Measurements from ENCODE around the gene ZNG1B. TPM values are rescaled to one million over a fixed set of nuclear protein-coding genes. Genes with fewer than 3 reads are reported as not detected.
A peak's percentile ranks its signal among the peaks of the same experiment; 100 is the strongest.
"Not testable (repeated sequence)": the region's sequence is repeated elsewhere in the genome, so short reads cannot be mapped to it uniquely, and the experiment has no call there.

ZNG1B gene
- total and polyA plus RNA-seq, 8 donors = 6.7 to 62.2 (median 23.2) TPM

GRCh38 chr2:113511859-113512258 lies 74.4 kb downstream of the ZNG1B start:
- H3K27ac ChIP-seq; H3K36me3 ChIP-seq; H3K9me3 ChIP-seq; DNase-seq; intact Hi-C loops (cut with DNase I; ENCODE audit: low total_unique reads); H3K4me1 ChIP-seq; H3K4me3 ChIP-seq: not testable (repeated sequence)
- WGBS, 5 donors = 78 to 88% (median 83%) methylated on average over 14 of the region's 14 CpGs
- H3K27me3 ChIP-seq = peaks cover 0 to 31% (median 6%) of the 10 kb centered on the region in 3 donors

- intact Hi-C loops (cut with DNase I; ENCODE audit: low total_unique reads); H3K27me3 ChIP-seq; H3K36me3 ChIP-seq; H3K4me1 ChIP-seq; H3K9me3 ChIP-seq; H3K27ac ChIP-seq; DNase-seq; H3K4me3 ChIP-seq: not testable (repeated sequence)
- WGBS, 5 donors = 86 to 95% (median 93%) methylated on average over 7 to 8 of the region's 8 CpGs
Measured at GRCh38 chr2:113515457-113515856, 78.0 kb downstream of the ZNG1B start.

GRCh38 chr2:113515995-113516394 lies 78.5 kb downstream of the ZNG1B start:
- H3K27me3 ChIP-seq; H3K9me3 ChIP-seq; H3K4me3 ChIP-seq; H3K4me1 ChIP-seq; H3K36me3 ChIP-seq; H3K27ac ChIP-seq; intact Hi-C loops (cut with DNase I; ENCODE audit: low total_unique reads); DNase-seq: not testable (repeated sequence)
- 82 to 93% (median 87%) methylated on average over 3 of the region's 3 CpGs for WGBS, 5 donors

GRCh38 chr2:113517025-113517424 lies 79.5 kb downstream of the ZNG1B start:
- H3K27me3 ChIP-seq; DNase-seq; intact Hi-C loops (cut with DNase I; ENCODE audit: low total_unique reads); H3K4me1 ChIP-seq; H3K9me3 ChIP-seq; H3K4me3 ChIP-seq; H3K27ac ChIP-seq; H3K36me3 ChIP-seq: not testable (repeated sequence)
- WGBS, 5 donors = 56% methylated on average over 1 of the region's 2 CpGs; no CpG with 5 or more reads in 4 of the 5 donors

GRCh38 chr2:113520837-113521236 lies 83.3 kb downstream of the ZNG1B start:
- WGBS, 5 donors = 78 to 90% (median 85%) methylated on average over 6 of the region's 6 CpGs
- not testable (repeated sequence) for H3K9me3 ChIP-seq

GRCh38 chr2:113521492-113521891 lies 84.0 kb downstream of the ZNG1B start:
- 61 to 82% (median 77%) methylated on average over 4 to 5 of the region's 5 CpGs for WGBS, 5 donors
- H3K27me3 ChIP-seq; DNase-seq; H3K9me3 ChIP-seq; intact Hi-C loops (cut with DNase I; ENCODE audit: low total_unique reads); H3K4me1 ChIP-seq; H3K36me3 ChIP-seq; H3K4me3 ChIP-seq; H3K27ac ChIP-seq: not testable (repeated sequence)

More at GRCh38 chr2:113520837-113521236, 83.3 kb downstream of the ZNG1B start:
- H3K4me3 ChIP-seq; H3K4me1 ChIP-seq; H3K36me3 ChIP-seq; H3K27me3 ChIP-seq; DNase-seq; H3K27ac ChIP-seq; intact Hi-C loops (cut with DNase I; ENCODE audit: low total_unique reads): not testable (repeated sequence)

DNA sequence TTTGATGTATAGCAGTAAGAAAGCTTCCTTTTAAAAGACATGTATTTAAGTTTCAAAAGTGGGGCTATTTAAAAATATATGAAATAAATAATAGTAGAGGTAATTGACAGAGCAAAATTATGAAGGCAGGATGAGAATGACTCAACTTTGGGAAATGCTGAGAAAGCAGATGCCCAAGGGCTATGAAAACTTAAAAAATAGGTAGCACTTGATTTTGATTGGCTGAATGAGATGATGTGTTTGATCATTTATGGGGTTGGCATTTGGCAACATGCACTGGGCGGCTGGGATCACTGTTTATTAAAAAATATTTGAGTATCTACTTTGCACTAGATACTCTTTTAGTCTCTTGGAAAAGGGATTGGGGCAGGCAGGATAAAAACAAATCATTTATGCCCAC lies 87.5 kb downstream of the ZNG1B start:
- intact Hi-C loops (cut with DNase I; ENCODE audit: low total_unique reads); H3K9me3 ChIP-seq; H3K4me1 ChIP-seq; H3K4me3 ChIP-seq; H3K27me3 ChIP-seq; H3K36me3 ChIP-seq; H3K27ac ChIP-seq; DNase-seq: not testable (repeated sequence)
- 39 to 81% (median 65%) methylated on average over 1 of the region's 1 CpG for WGBS, 5 donors

DNA sequence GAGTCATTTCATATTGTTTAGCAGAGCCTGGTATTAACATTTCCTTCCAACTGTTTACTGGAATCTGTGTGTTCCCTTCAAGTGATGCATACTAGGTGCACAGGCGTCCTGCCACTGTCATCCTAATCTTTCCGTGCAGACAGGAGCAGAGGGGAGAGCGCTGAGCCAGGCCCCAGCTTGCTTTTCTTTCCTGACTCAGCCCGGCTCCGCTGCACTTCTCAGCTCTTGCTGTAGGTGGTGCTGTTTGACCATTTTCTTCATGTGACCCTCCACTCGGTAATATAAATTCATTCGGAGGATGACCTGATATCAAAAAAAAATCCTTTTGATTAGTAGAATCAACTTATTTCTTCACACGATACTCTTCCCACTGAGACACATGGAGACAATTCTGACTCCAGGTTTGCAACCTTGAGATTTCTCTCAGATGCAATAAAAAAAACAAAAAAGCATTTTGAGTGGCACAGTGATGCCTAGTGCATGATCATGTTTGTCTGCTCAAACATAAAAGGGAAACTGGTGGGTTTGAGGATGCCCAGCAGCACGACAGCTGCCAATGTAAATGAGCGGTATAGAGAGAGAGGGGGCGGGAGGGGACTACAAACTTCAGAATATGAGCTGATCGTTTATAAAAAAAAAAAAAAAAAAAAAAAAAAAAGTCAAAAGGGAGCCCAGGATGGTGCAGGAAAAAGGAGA lies 90.0 kb downstream of the ZNG1B start:
- DNase-seq; intact Hi-C loops (cut with DNase I; ENCODE audit: low total_unique reads); H3K4me3 ChIP-seq; H3K9me3 ChIP-seq; H3K36me3 ChIP-seq; H3K4me1 ChIP-seq; H3K27me3 ChIP-seq; H3K27ac ChIP-seq: not testable (repeated sequence)
- TF ChIP-seq, protein P1, sequence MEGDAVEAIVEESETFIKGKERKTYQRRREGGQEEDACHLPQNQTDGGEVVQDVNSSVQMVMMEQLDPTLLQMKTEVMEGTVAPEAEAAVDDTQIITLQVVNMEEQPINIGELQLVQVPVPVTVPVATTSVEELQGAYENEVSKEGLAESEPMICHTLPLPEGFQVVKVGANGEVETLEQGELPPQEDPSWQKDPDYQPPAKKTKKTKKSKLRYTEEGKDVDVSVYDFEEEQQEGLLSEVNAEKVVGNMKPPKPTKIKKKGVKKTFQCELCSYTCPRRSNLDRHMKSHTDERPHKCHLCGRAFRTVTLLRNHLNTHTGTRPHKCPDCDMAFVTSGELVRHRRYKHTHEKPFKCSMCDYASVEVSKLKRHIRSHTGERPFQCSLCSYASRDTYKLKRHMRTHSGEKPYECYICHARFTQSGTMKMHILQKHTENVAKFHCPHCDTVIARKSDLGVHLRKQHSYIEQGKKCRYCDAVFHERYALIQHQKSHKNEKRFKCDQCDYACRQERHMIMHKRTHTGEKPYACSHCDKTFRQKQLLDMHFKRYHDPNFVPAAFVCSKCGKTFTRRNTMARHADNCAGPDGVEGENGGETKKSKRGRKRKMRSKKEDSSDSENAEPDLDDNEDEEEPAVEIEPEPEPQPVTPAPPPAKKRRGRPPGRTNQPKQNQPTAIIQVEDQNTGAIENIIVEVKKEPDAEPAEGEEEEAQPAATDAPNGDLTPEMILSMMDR (IDR thresholded peaks at IDR 0.05) = peak in 1 of 7 experiments; percentile 24
- 8 to 17% (median 12%) methylated on average over 4 to 6 of the region's 12 CpGs for WGBS, 5 donors

DNA sequence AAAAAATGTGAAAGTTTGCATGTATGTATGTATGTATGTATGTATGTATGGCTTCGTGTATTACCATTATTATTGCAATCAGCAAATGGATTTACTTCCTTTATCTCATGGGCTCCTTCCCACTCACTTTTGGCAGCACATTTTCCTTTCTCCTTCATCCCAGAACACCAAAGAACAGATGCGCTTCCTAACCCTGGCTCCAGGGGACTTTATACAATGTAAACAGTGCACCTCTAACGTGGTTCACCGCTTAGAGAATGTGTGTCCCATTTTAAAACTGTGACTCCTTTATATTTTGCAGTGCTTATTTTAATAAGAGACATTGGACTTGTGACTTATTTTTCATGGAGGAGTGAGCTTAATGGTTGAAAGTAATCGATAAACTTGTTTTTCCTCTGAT lies 90.6 kb downstream of the ZNG1B start:
- DNase-seq; H3K9me3 ChIP-seq; intact Hi-C loops (cut with DNase I; ENCODE audit: low total_unique reads); H3K36me3 ChIP-seq; H3K4me1 ChIP-seq; H3K27me3 ChIP-seq; H3K4me3 ChIP-seq; H3K27ac ChIP-seq: not testable (repeated sequence)
- 28 to 59% (median 44%) methylated on average over 3 to 5 of the region's 5 CpGs for WGBS, 5 donors

DNA sequence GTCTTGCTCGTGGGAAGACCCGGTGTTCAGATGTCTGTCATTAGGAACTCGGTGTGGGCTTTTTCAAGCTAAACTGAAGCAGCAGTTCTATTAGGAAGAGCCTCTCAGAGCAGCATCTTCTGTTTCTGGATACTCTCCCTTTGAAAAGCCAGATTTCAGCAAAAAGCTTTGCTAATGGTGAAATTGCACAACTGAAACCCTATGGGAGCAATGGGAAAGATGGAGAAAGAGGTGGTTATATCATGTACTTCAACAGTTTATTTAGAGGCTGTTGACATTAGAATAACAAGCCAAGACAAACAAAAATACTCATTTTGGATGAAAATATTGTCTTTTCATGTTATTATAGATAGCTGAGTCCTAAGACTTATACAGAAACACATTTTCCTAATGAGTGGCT lies 91.4 kb downstream of the ZNG1B start:
- H3K9me3 ChIP-seq; H3K4me3 ChIP-seq; DNase-seq; intact Hi-C loops (cut with DNase I; ENCODE audit: low total_unique reads); H3K4me1 ChIP-seq; H3K36me3 ChIP-seq; H3K27me3 ChIP-seq; H3K27ac ChIP-seq: not testable (repeated sequence)
- WGBS, 5 donors = 70 to 100% (median 74%) methylated on average over 2 to 3 of the region's 3 CpGs; no CpG with 5 or more reads in 1 of the 5 donors

DNA sequence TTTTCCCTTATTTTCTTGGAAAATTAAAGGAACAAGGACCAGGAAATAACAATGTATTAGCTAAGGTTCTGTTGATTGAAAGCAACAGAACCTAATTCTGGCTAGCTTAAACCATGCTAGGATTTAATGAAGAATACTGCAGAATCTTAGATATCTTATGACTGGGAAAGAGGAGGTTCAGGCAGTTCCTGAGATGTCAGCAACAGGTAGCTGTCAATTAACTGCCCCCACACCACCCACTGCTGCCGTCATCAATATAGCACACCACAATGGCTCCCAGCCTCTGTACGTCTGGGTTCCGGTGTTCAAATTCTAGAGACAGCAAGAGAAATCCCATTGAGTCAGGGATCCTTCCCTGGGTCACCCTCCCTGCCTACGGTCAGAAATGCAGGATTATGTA lies 95.5 kb downstream of the ZNG1B start:
- H3K9me3 ChIP-seq; H3K27ac ChIP-seq; intact Hi-C loops (cut with DNase I; ENCODE audit: low total_unique reads); DNase-seq; H3K4me1 ChIP-seq; H3K27me3 ChIP-seq; H3K4me3 ChIP-seq; H3K36me3 ChIP-seq: not testable (repeated sequence)
- 91 to 100% (median 96%) methylated on average over 1 to 2 of the region's 4 CpGs; no CpG with 5 or more reads in 1 of the 5 donors for WGBS, 5 donors
